HUDEP-2 (cell line): Measurements from ENCODE around the gene SENP2.
A peak's percentile ranks its signal among the peaks of the same experiment; 100 is the strongest.
"Not testable (repeated sequence)": the region's sequence is repeated elsewhere in the genome, so short reads cannot be mapped to it uniquely, and the experiment has no call there.

ENCODE experiments used
- DNase-seq, 76 experiments: peaks; one replicate each; lab custom pipeline; 2025; ENCODE audit not compliant: unreplicated experiment in 76 of 76; lab: John Stamatoyannopoulos, UW

SENP2 gene

DNA sequence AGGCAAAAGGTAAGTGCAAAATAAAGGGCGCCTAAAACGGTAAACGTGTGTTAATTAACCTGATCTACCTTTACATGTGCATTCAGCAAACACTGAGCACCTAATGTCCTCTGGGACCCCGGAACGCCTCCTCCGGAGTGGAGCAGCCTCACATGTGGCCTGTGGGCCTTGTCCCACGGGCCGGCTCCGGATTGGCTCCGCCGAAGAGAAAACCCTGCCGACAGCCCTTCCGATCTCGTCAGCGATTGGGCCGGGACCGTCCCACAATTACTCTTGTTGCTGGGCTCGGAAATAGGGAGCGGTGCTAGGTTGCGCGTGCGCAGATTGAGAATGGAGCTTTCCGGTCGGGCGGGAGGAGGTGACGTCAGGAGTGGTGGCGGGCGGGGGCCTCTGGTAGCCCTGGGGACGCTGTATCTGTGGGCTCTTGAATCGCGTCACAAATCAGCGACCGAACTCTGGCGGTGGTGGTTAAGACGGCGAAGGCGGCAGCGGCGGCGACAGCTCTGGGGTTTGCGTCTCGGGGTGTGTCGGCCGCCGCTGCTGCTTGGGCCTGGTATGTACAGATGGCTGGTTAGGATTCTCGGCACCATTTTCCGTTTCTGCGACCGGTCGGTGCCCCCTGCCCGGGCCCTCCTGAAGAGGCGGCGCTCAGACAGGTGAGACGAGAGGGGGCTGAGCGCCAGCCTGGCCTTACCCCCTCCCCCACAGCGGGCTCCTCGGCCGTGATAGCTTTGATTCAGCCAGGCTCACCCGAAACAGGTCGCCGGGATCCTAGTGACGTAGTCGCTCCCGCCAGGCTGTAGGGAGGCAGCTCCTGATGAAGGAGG, at the start of gene SENP2:
SENP2 (plus strand) TSS at position 437 of the 827 bp plus-strand sequence; CDS start at position 556, 119 bp downstream.
- DNase-seq: peak; percentile 31 to 99 (median 98)

DNA sequence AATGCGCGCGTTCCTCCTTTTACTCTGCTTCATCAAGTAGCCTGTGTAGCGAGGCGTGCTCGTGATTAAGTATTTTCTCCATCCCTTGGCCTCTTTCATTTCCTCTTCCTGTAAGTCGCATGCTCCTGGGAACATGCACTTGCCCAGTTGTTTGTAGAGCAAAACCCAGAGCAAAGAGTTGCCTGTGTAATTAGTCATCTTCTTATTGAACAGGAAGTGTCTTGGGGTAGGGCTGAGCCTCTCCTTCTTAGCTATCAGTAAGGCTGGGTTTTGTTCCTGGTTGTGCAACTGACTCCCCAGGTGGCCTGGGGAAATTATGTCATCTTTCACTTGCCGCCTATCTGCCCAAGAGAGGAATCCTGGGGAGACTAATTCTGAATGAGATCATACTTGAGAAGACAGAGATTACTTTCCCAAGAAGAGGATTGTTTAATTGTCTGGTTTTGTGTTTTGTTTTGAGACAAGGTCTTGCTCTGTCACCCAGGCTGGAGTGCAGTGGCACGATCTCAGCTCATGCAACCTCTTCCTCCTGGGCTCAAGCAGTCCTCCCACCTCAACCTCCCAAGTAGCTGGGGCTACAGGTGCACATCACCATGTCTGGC, 48.6 kb upstream of the SENP2 start:
- peak in 1 of 76 experiments; percentile 6 for DNase-seq

DNA sequence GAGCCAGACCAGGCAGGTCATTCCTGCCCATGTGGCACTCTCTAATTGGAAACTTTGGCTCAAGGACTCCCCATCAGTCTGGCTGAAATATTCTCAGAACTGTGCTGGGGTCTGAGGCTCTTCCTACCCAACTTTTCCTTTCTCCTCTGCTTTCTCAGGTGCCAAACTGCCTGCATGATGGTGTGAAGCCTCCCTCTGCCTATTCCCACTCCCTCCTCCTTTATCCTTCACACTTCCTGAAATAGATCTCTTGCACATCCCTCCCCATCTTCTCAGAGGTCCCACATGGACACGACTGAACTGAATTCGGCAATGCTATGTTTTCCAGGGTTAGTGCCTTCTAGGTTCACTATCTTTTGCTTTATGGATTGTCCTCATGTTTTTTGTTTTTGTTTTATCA, 46.2 kb upstream of the SENP2 start:
- DNase-seq: no peak

DNA sequence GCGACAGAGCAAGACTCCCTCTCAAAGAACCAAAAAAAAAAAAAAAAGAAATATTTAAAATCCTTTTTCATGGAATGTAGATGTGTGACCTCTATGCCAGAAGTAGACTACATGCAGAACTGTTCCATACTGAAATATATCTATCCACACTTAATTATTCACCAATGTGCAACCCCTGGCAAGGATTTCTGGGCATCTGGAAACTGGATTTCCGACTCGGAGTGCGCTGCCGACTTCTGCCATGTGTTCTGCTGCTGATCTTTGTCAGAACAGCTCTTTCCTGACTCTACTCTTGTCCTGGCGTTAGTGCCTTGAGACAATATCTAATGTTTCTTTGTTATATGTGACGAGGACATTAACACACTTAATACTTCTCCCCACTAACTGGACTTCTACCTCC, 45.4 kb upstream of the SENP2 start:
- no peak for DNase-seq

DNA sequence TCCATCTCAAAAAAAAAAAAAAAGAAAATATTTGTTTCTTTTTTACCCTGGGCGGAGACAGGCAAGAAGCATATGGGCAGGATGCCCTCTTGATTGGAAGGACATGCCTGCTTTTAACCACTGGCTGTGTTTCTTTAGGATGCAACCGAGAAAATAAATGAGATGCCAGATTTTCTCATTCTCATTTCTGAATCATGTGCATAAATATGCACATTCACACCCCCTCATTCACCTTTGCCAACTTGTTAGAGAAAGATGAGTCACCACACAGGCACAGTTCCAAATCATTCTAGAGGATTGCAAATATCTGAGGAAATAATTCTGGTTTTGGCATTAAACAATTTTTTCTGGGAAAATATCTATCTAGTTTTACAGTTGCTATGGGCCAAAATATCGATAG, 37.0 kb upstream of the SENP2 start:
- peak in 10 of 76 experiments; percentile 4 to 41 (median 15) for DNase-seq

DNA sequence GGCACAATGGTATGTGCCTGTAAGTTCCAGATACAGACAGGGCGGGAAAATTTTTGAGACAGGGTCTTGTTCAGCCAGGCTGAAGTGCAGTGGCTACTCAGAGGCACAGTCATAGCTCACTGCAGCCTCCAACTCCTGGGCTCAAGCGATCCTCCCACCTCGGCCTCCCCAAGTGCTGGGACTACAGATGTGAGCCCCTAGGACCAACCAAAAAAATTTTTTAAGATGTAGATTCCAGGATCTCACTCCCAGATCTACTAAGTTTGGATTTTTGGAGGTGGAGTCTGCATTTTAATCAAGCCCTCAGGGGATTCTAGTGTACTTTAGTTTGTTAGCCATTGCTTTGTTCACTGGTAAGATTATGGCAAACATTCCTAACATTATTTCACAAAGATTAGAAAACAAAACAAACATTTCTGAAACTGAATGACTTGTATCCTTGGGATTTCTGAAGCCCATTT, 36.4 kb upstream of the SENP2 start:
- no peak for DNase-seq

DNA sequence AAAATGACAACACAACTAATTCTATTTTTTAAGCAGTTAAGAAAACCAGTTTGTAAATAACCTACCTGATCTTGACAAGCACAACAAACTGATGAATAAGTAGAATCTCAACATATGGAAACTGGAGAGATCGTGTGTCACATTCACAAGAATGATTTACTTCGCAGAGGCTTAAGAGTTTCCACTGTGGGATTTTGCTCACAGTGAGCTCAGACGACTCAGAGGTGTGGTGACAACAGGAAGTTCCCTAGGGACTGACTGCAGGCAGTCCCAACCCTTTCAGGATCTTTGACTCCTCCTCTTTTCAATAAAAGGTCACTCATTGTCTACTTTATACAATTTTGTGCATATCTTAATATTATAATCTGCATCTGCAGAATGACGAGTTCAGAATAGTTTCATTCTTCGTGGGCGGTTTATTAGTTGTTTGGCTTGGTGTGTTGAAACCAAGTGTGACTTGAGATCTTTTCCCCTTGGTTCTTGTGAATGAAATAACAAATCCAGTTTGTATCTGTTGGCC, 33.7 kb upstream of the SENP2 start, which contains the start of gene LIPH:
LIPH (minus strand) TSS at position 231 of the 520 bp plus-strand sequence; CDS start at position 114, 117 bp downstream.
- peak in 4 of 76 experiments; percentile 10 to 31 (median 20) for DNase-seq

DNA sequence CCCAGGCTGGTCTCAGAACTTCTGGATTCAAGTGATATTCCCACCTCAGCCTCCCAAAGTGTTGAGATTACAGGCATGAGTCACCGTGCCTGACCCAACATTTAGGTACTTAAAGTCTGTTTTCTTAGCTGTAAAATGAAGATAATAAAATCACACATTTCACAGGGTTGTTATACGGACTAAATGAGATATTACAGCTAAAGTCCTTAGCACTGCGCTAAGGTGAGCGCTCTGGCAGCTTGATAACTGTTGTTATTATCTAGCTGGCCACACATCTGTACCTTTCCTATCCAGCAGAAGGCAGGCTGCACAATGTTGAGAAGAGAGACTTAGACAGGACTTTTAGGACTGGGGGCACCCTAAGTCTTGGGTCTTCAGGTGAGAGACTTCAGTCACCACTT, 31.0 kb upstream of the SENP2 start:
- DNase-seq: no peak

DNA sequence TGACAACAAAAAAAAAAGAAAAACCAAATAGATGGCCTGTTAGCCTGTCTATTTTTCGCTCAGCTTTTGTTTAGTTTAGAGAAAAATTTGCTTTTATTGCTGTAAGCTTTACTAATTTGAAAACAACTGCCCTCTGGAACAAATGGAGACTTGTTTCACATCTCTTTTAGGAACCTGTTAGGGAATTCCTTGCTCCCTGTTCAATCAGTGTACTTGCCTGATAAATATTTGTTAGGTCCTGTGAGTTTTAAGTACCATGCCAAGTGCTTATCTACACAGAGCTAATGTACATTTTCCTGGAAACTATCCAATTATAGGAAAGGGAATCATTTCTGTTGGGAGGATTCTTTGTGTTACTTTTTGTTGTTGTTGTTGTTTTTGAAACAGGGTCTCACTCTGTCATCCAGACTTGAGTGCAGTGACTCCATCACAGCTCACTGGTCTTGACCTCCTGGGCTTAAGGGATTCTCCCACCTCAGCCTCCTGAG, 30.2 kb upstream of the SENP2 start:
- DNase-seq: no peak

DNA sequence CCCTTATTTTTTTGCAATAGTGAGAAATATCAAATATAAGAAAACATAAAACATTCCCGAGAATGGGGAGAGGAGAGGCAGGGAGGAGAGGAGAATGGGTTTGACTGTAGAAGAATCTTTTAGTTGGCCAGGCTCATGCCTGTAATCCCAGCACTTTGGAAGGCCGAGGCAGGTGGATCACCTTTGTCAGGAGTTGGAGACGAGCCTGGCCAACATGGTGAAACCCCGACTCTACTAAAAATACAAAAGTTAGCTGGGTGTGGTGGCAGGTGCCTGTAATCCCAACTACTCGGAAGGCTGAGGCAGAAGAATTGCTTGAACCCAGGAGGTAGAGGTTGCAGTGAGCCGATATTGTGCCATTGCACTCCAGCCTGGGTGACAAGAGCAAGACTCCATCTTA, 29.5 kb upstream of the SENP2 start:
- not testable (repeated sequence) for DNase-seq

DNA sequence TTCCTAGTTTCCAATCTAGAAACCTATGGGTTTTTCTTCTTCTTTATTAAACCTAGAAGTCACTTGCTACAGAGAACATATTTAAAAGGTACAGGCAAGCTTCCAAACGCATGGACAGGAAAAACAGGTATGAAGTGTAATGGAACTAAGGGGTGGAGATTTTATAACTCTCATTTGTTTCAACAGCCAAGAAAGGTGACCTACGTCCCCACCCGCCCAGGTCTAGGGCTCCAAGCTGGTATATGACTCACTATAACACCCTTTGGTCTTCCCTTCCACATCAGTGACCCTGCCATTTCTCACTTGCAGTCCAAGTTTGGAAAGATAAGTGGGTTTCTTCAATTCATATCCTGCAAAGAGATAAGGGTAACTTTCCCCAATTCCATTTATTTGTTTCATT, 27.7 kb upstream of the SENP2 start:
- DNase-seq: peak in 1 of 76 experiments; percentile 1

DNA sequence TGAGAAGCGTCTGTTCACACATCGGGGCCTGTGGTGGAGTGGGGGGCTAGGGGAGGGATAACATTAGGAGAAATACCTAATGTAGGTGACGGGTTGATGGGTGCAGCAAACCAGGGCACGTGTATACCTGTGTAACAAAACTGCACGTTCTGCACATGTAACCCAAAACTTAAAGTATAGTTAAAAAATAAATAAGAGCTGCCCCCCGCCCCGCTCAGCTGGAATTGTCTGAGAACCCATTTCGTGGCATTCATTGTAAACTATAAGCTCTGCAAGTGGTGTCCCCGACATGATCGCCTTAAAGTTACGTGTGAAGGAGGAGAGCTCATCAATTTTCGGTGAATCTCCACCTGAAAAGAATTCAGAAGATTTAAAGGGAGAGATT, 26.4 kb upstream of the SENP2 start:
- DNase-seq: no peak

DNA sequence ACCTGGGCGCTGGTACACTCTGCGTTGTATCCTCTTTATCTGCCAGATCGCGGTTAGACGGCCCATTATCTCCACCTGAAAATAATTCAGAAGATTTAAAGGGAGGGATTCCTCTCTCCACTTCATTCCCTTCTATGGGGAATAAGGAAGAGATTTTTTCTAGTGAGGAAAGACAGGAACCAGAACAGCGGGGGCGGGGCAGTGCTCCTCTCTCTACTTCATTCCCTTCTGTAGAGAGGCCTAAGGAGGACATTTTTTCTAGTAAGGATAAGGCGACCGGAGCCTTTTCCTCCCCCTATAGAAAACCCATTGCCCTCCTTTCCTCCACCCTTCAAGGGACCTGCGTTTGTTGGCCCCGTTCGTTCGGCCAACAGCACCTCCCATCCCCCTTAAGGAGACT, 25.4 kb upstream of the SENP2 start:
- no peak for DNase-seq

DNA sequence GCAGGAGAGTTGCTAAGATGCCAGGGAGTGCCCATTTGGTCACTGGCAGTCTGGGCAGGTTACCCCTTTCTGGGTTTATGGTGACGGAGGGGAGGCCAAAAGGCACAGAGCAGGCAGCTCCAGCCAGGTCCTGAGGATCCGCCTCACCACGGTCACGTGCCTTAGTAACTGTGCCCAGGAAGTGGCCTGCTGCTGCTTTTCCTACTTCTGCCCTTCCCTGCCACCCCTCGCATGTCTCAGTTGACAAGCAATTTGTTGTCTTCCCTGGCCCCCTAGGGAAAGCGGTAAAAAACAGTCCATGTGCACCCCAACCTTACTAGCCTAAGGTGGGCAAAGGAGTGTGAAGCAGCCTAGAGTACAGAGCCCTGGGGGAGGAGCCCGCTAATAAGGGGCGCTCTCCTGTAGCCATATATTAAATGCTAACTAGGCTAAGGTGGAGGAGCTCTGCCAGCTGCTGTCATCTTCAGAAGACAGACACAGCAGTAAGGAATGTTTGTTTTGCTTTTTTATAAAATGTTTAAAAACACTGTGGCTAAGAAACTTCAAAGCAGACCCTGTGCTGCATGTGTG, 24.6 kb upstream of the SENP2 start:
- no peak for DNase-seq

DNA sequence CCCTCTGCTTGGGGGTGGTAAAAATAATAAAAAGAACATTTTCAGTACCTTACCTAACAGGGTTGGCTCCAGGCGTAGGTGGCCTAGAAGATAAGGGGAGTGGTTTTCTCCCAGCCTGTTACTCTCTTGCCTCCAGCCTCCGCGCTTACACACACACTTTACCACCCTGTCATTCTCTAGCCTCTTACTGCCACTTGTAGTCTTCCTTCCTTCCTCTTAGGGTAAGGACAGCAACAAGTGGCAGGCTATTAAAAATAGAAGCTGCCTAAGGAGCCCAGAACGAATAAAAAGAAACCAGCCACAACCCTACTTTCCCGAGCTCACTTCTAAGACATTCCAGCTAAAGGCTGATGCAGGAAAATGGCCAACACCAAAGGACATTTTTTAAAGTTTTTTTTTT, 24.1 kb upstream of the SENP2 start:
- no peak for DNase-seq

DNA sequence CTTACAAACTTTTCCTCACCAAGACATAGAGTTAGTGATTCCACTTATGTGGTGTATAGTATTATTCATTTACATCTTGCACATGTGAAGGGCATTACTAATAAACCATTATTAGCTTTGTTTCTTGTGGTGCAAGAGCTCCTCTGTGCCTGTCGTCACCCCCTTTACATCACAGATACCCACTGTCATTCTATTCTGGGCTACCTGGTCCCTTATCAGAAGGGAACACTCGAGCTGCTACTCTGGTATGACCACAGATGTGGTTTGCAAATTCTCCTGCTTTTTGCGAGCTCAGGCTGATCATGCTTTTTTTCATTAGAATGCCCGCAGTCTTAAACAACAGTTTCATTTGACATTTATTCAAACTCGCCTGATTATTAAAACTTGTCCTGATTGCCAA, 13.9 kb upstream of the SENP2 start:
- DNase-seq: peak in 3 of 76 experiments; percentile 13 to 37 (median 13)

DNA sequence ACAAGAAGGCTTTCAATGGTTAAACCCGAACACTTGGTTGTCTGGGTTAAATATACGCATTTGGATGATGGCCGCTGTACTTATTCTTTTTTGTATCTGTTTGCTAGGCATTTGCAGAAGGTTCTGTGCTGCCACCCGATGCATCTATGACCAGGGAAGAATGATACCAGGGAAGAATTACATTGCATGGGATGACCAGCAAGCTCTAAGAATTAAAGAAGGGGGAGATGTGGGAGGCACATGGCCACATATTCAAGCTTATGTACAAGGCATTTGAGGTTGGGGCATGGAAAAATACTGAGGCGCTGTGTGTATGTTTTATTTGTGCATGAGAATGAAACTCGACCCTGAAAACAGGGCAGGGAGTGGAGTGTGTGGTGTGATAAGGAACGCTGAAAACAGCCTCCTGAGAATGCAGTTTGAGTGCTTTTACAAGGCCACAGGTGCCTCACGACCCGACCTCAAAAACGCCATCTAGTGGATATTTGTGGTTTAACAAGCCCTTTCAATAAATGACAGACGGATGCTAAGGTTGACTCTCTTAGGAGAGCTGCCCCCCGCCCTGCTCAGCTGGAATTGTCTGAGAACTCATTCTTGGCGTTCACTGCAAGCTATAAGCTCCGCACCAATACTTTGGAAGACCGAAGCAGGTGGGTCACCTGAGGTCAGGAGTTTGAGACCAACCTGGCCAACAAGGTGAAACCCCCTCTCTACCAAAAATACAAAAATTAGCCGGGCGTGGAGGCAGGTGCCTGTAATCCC, 10.8 kb upstream of the SENP2 start:
- peak in 50 of 76 experiments; percentile 1 to 79 (median 36) for DNase-seq

DNA sequence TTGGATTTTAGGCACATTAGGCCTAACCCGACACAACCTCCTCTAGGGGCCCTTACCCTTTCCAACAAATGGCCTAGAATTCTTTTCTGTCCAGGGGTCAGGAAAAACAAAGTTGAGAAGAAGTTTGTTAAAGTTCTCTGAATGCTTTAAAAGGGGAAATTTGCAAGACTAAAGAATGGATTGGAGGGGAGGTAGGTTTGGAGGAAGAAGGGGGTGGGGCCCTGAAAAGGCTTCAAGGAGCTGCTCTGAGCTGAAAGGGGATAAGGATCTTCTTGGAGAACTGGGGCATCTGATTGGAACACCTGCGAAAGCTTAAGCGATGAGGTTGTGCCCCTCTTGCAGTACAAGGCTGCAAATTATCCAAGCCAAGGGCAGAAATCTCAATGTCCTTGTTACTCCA, 3.9 kb upstream of the SENP2 start:
- no peak for DNase-seq

DNA sequence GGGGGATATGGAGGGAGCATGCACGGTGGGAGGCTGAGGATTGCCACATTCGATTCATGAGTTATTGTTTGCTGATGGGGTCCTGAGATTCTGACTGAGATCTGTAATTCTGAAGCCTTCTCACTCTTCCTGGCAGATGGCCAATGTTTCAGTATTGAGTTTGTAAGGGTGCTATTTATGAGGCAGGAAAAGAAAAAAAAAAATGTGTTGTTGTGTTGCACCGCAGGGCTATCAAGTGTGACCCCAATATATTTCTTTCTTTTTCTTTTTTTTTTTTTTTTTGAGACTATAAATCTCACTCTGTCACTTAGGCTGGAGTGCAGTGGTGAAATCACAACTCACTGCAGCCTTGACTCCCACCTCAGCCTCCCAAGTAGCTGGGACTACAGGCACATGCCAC, 3.2 kb upstream of the SENP2 start:
- no peak for DNase-seq

DNA sequence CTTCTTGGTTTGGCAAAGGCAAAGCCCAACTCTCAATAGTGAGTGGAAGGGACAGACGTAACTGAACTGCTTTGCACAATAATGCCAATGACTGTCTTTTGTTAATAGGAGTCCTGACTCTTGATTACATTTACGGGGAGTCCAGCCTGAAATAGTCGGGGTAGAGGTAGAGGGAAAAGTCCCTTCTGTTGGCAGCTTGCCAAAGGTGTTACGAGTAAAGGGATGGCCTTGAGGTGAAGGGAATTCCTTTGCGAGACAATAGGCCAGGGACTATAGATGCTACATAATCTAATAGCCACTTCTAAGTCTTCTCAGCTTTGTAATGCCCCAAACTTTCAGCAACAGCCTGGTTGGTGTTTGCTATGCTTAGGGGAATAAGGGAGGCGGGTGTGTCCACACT, 2.2 kb upstream of the SENP2 start:
- DNase-seq: no peak
